HepG2 (cell line): ENCODE data around the gene CORO7. TPM values are rescaled to one million over a fixed set of nuclear protein-coding genes. Genes with fewer than 3 reads are reported as not detected.

Experiments
- ATAC-seq: fragments of 200-7000 bp; cut with Tn5 transposase; 3 replicates; pipeline ENCODE4 v1.9.1; 2020; ENCODE audit warnings: mild to moderate bottlenecking, moderate library complexity
- BruUV-seq: library from RNA; stranded (reverse); fragments of 400-500 nt; replicated peaks from 2 replicates; lab custom pipeline; 2021; lab: Mats Ljungman, UMichigan
- CTCF ChIA-PET: fragments of 300-600 bp; formaldehyde crosslinking; extraction: SDS; loops from one replicate; lab custom pipeline; 2021; ENCODE audit warnings: low total read pairs, inconsistent platforms, low intra/inter-chr PET ratio; lab: Yijun Ruan, JAX
- POLR2A ChIA-PET: fragments of 350-600 bp; sonication (Branson Sonifier 250); formaldehyde crosslinking; loops from one replicate; lab custom pipeline; 2020; ENCODE audit warnings: antibody characterized with exemption, inconsistent platforms; lab: Yijun Ruan, JAX
- DNase-seq: peaks from one replicate; pipeline ENCODE4 v3.0.0-alpha.2; 2015; ENCODE audit warnings: low spot score
- FAIRE-seq: peaks from 3 replicates; lab custom pipeline; 2011; peaks lifted over from hg19 to GRCh38; lab: Jason Lieb, UNC
- H2AFZ ChIP-seq: one replicate; pipeline ENCODE4 v1.6.1; 2011; ENCODE audit warnings: low read length, inconsistent platforms
- H3K27ac ChIP-seq: fragments of 300-600 bp; 3 replicates; pipeline ENCODE4 v1.8.0; 2011; ENCODE audit warnings: mixed run types, mild to moderate bottlenecking, mixed read lengths, low read length, inconsistent platforms; ENCODE audit not compliant: insufficient read depth; ENCODE audit errors: extremely low read length
- H3K27me3 ChIP-seq, 2 experiments: fragments of 200-600 bp in 1 of 2; 2 replicates in 1 of 2; 3 replicates in 1 of 2; pipeline versions ENCODE4 v1.6.0 to v1.8.0; 2011; ENCODE audit warnings: low read length in 2 of 2, mild to moderate bottlenecking in 2 of 2, moderate library complexity in 2 of 2, inconsistent platforms in 1 of 2; ENCODE audit not compliant: insufficient read depth in 2 of 2, control insufficient read depth in 1 of 2
- H3K36me3 ChIP-seq, 2 experiments: fragments of 200-600 bp in 1 of 2; replicated peaks in 1 of 2; 2 replicates in 1 of 2; 3 replicates in 1 of 2; pipeline versions ENCODE4 v1.5.1 to v1.8.0; 2011; ENCODE audit warnings: low read length in 2 of 2, inconsistent platforms in 1 of 2; ENCODE audit not compliant: insufficient read depth in 2 of 2, control insufficient read depth in 1 of 2
- H3K4me1 ChIP-seq: 2 replicates; pipeline ENCODE4 v1.5.1; 2012; ENCODE audit warnings: low read length, inconsistent platforms; ENCODE audit not compliant: insufficient read depth
- H3K4me2 ChIP-seq: 2 replicates; pipeline ENCODE4 v1.6.0; 2011; ENCODE audit warnings: low read depth, low read length, inconsistent platforms
- H3K4me3 ChIP-seq, 3 experiments: fragments of 200-600 bp in 1 of 3; sonication (generic), shearing (Covaris generic) in 1 of 3; replicated peaks in 1 of 3; 2 replicates each; pipeline ENCODE4 v1.5.1; 2011 to 2016; ENCODE audit warnings: low read length in 3 of 3, inconsistent platforms in 2 of 3, low read depth in 2 of 3, mild to moderate bottlenecking in 2 of 3, control low read depth in 1 of 3, mixed read lengths in 1 of 3; ENCODE audit not compliant: insufficient read depth in 1 of 3
- H3K79me2 ChIP-seq: one replicate; pipeline ENCODE4 v1.6.1; 2011; ENCODE audit warnings: low read length, inconsistent platforms; ENCODE audit not compliant: insufficient read depth
- H3K9ac ChIP-seq: 2 replicates; pipeline ENCODE4 v1.6.0; 2011; ENCODE audit warnings: mild to moderate bottlenecking, low read depth, low read length, inconsistent platforms; ENCODE audit not compliant: insufficient read depth
- H3K9me3 ChIP-seq: 2 replicates; pipeline ENCODE4 v1.5.1; 2012; ENCODE audit warnings: mild to moderate bottlenecking, low read length
- H4K20me1 ChIP-seq: 2 replicates; pipeline ENCODE4 v1.6.0; 2011; ENCODE audit warnings: inconsistent platforms, mild to moderate bottlenecking, low read length, moderate library complexity; ENCODE audit not compliant: insufficient read depth
- GABPB1 ChIP-seq: IDR thresholded peaks from 2 replicates; pipeline ENCODE4 v1.6.1; 2016; ENCODE audit warnings: mild to moderate bottlenecking, missing genetic modification reagents, moderate library complexity, missing compliant biosample characterization
- GFI1 ChIP-seq: sonication (generic); formaldehyde crosslinking; IDR thresholded peaks from 2 replicates; pipeline ENCODE4 v1.5.0; 2020; ENCODE audit warnings: missing genetic modification reagents, mild to moderate bottlenecking, borderline replicate concordance
- NR2F6 ChIP-seq, 2 experiments: IDR thresholded peaks; 2 replicates each; pipeline ENCODE4 v1.6.1; 2016; ENCODE audit warnings: antibody characterized with exemption in 1 of 2, mild to moderate bottlenecking in 1 of 2
- PRPF4 ChIP-seq: fragments of 200-400 bp; formaldehyde crosslinking; IDR thresholded peaks from 2 replicates; pipeline ENCODE4 v1.6.1; 2016; ENCODE audit warnings: low read length, low read depth; ENCODE audit not compliant: poor library complexity, severe bottlenecking
- RAD21 ChIP-seq: fragments of 450-650 bp; formaldehyde crosslinking; IDR thresholded peaks from 2 replicates; pipeline ENCODE4 v1.5.0; 2020; ENCODE audit warnings: mild to moderate bottlenecking
- TFDP2 ChIP-seq: sonication (generic); formaldehyde crosslinking; IDR thresholded peaks from 2 replicates; pipeline ENCODE4 v1.4.0; 2020; ENCODE audit warnings: missing genetic modification reagents
- ZFP62 ChIP-seq: sonication (generic); formaldehyde crosslinking; IDR thresholded peaks from 2 replicates; pipeline ENCODE4 v1.4.0; 2020; ENCODE audit warnings: missing genetic modification reagents
- ZNF274 ChIP-seq: sonication (generic); formaldehyde crosslinking; IDR thresholded peaks from 2 replicates; pipeline ENCODE4 v1.5.1; 2020; ENCODE audit warnings: mild to moderate bottlenecking, missing genetic modification reagents
- ZNF333 ChIP-seq: sonication (generic); formaldehyde crosslinking; IDR thresholded peaks from 2 replicates; pipeline ENCODE4 v1.4.0; 2020; ENCODE audit warnings: mild to moderate bottlenecking, missing genetic modification reagents, borderline replicate concordance
- ZNF704 ChIP-seq: sonication (generic); formaldehyde crosslinking; IDR thresholded peaks from 2 replicates; pipeline ENCODE4 v1.8.1; 2023; ENCODE audit warnings: mild to moderate bottlenecking, inconsistent platforms, moderate library complexity, missing genetic modification reagents, borderline replicate concordance
- WGBS: methylation state at CpG from one replicate; pipeline ENCODE4 v1.1.6; 2017; ENCODE audit warnings: low lambda C conversion rate; 5-methylcytosine and 5-hydroxymethylcytosine counted together
- in situ Hi-C: cut with HindIII; loops from 2 replicates; pipeline ENCODE4 v1.10.0; 2017; ENCODE audit warnings: low pct_unique_long_range_greater_than_20kb; ENCODE audit not compliant: extremely low pct_ligation_motif_present
- intact Hi-C: fragments of 100-400 bp; cut with micrococcal nuclease; formaldehyde crosslinking; loops from one replicate; pipeline ENCODE4 v1.10.0; 2022; ENCODE audit not compliant: unreplicated experiment
- polyA plus RNA-seq, 8 experiments: library from polyadenylated mRNA; depleted of rRNA in 3 of 8; stranded (reverse) in 7 of 8; unstranded in 1 of 8; fragments of >200 nt; fragmentation: Illumina TruSeq in 4 of 8; extraction: Trizol in 4 of 8; gene quantifications; 2 replicates each; pipeline versions ENCODE4 v1.2.1 to v1.2.3, GENCODE V29; 2011 to 2016; ENCODE audit warnings: low read depth in 4 of 8, missing spikeins in 1 of 8, mixed read lengths in 1 of 8; ENCODE audit not compliant: insufficient read depth in 1 of 8
- total RNA-seq, 5 experiments: library from RNA; depleted of rRNA; stranded (reverse); fragments of >200 nt; fragmentation: Illumina TruSeq; extraction: Trizol; gene quantifications; 2 replicates each; pipeline ENCODE4 v1.2.3, GENCODE V29; 2016; ENCODE audit warnings: low read depth in 1 of 5

Gene CORO7
- total and polyA plus RNA-seq, 2 of the 13 experiments (the other 11 are each of a cell fraction or from before 2014, with no cell fraction given), result 9.9 to 14.3 TPM

DNA sequence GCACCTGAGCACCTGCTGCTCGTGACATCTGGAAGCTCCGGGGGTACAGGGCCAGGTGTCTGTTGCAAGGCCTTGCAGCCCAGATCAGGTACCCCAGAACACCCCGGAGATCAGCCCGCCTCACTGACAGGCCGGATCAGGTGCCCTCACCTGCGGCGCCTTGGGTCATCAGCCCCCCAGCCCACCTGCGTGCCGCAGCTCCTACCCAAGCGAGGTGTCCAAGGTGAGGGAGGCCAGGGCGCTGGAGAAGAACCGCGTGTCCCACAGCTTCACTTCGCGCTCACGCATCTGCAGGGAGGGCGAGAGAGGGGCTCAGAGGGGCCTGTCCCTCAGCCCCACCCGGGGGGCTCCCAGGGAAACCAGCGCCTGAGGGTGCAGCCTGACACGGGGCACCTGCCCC, 28.6 kb downstream of the CORO7 start:
- H3K36me3 ChIP-seq, result peaks cover 3 to 6% of the 10 kb centered on the region in 2 experiments; a peak in 3 of 5 replicates
- TF ChIP-seq ZNF274 (CRISPR knock-in tag) (no peak), NR2F6 (IDR thresholded peaks at IDR 0.05) (no peak), NR2F6 (CRISPR knock-in tag; IDR thresholded peaks at IDR 0.05) (no peak), GFI1 (no peak), TFDP2 (CRISPR knock-in tag) (no peak), ZNF333 (CRISPR knock-in tag) (no peak), GABPB1 (no peak), RAD21 (CRISPR knock-in tag) (no peak), ZFP62 (no peak), PRPF4 (no peak), ZNF704 (CRISPR knock-in tag) (no peak)
- H3K9me3 ChIP-seq, result no peaks in the 10 kb centered on the region
- H3K4me3 ChIP-seq, result no peak overlapping the region
- H3K27ac ChIP-seq, result no peak overlapping the region
- no peak for DNase-seq
- H3K9ac ChIP-seq, result no peak overlapping the region
- no peaks in the 10 kb centered on the region for H3K27me3 ChIP-seq
- H3K4me2 ChIP-seq, result no peak overlapping the region
- no peak for ATAC-seq
- H3K79me2 ChIP-seq, result no peaks in the 10 kb centered on the region
- POLR2A ChIA-PET, result interaction anchor here (1.4 kb wide), 1 partner anchor 17 kb away, joined by 3 read pairs; no protein-coding TSS in a partner anchor
- peaks cover 20% of the 10 kb centered on the region for H3K4me1 ChIP-seq
- CTCF ChIA-PET, result no interaction called here
- in situ Hi-C loops (loop anchor here (5.0 kb wide), 1 partner anchor 35 kb away; the partner anchor contains the start of gene PAM16), intact Hi-C loops (no loop called here)
- no peak overlapping the region for H2AFZ ChIP-seq
- no TSS peak for BruUV-seq
- peaks cover 5% of the 10 kb centered on the region for H4K20me1 ChIP-seq
- WGBS, result 96% methylated on average over 13 of the region's 20 CpGs
- FAIRE-seq, result no peak
